H9 (cell line): ENCODE results near the gene SATB2. TPM values are rescaled to one million over a fixed set of nuclear protein-coding genes. Genes with fewer than 3 reads are reported as not detected.

Experiments
- DNase-seq: peaks from one replicate; pipeline ENCODE4 v3.0.0-alpha.2; 2017
- H2AFZ ChIP-seq: one replicate; pipeline ENCODE4 v1.6.1; 2013; ENCODE audit warnings: mild to moderate bottlenecking, low read length, control low read depth, moderate library complexity
- H2AK5ac ChIP-seq: 2 replicates; pipeline ENCODE4 v1.6.1; 2013; ENCODE audit warnings: low read length, control low read depth, mixed read lengths; ENCODE audit not compliant: insufficient read length
- H2BK120ac ChIP-seq: one replicate; pipeline ENCODE4 v1.6.1; 2013; ENCODE audit warnings: low read depth, mild to moderate bottlenecking, low read length, control low read depth, inconsistent platforms; ENCODE audit not compliant: poor library complexity, severe bottlenecking
- H2BK12ac ChIP-seq: 2 replicates; pipeline ENCODE4 v1.6.1; 2013; ENCODE audit warnings: low read length, control low read depth, mixed read lengths, low read depth; ENCODE audit not compliant: insufficient read length
- H2BK15ac ChIP-seq: 2 replicates; pipeline ENCODE4 v1.6.1; 2013; ENCODE audit warnings: low read depth, low read length, control low read depth
- H2BK20ac ChIP-seq: one replicate; pipeline ENCODE4 v1.6.1; 2013; ENCODE audit warnings: low read depth, mild to moderate bottlenecking, low read length, control low read depth, inconsistent platforms; ENCODE audit not compliant: poor library complexity, severe bottlenecking
- H2BK5ac ChIP-seq: 2 replicates; pipeline ENCODE4 v1.6.1; 2013; ENCODE audit warnings: low read length, control low read depth, mixed read lengths; ENCODE audit not compliant: insufficient read length
- H3K14ac ChIP-seq: 2 replicates; pipeline ENCODE4 v1.6.1; 2013; ENCODE audit warnings: low read length, control low read depth; ENCODE audit not compliant: insufficient read depth
- H3K18ac ChIP-seq: 2 replicates; pipeline ENCODE4 v1.6.1; 2013; ENCODE audit warnings: low read depth, mild to moderate bottlenecking, mixed read lengths, low read length, control low read depth; ENCODE audit not compliant: insufficient read length
- H3K23ac ChIP-seq: 2 replicates; pipeline ENCODE4 v1.6.1; 2013; ENCODE audit warnings: low read length, control low read depth, mixed read lengths, low read depth; ENCODE audit not compliant: insufficient read length
- H3K23me2 ChIP-seq: 2 replicates; pipeline ENCODE4 v1.6.1; 2013; ENCODE audit warnings: low read depth, mild to moderate bottlenecking, mixed read lengths, low read length, control low read depth; ENCODE audit not compliant: insufficient read length, poor library complexity, severe bottlenecking
- H3K27ac ChIP-seq: 2 replicates; pipeline ENCODE4 v1.5.1; 2013; ENCODE audit warnings: low read length, control low read depth, mixed read lengths, low read depth; ENCODE audit not compliant: insufficient read length
- H3K27me3 ChIP-seq: 2 replicates; pipeline ENCODE4 v1.6.1; 2013; ENCODE audit warnings: low read length, control low read depth, inconsistent platforms; ENCODE audit not compliant: insufficient read depth
- H3K4ac ChIP-seq: 2 replicates; pipeline ENCODE4 v1.6.1; 2013; ENCODE audit warnings: low read depth, mild to moderate bottlenecking, control low read depth, inconsistent platforms, low read length, moderate library complexity
- H3K4me1 ChIP-seq: 2 replicates; pipeline ENCODE4 v1.6.1; 2013; ENCODE audit warnings: low read length, control low read depth, inconsistent platforms; ENCODE audit not compliant: insufficient read depth
- H3K4me2 ChIP-seq: 2 replicates; pipeline ENCODE4 v1.6.1; 2013; ENCODE audit warnings: low read length, control low read depth, mixed read lengths; ENCODE audit not compliant: insufficient read length, insufficient read depth
- H3K56ac ChIP-seq: 2 replicates; pipeline ENCODE4 v1.6.1; 2013; ENCODE audit warnings: low read depth, mild to moderate bottlenecking, mixed read lengths, low read length, control low read depth; ENCODE audit not compliant: insufficient read length
- H3K79me1 ChIP-seq: 2 replicates; pipeline ENCODE4 v1.6.1; 2013; ENCODE audit warnings: low read depth, mild to moderate bottlenecking, moderate library complexity, low read length, control low read depth, inconsistent platforms; ENCODE audit not compliant: insufficient read depth, poor library complexity, severe bottlenecking
- H3K79me2 ChIP-seq: 2 replicates; pipeline ENCODE4 v1.6.1; 2013; ENCODE audit warnings: low read length, control low read depth, inconsistent platforms; ENCODE audit not compliant: insufficient read depth
- H3K9ac ChIP-seq: 2 replicates; pipeline ENCODE4 v1.6.1; 2013; ENCODE audit warnings: low read length, control low read depth, mixed read lengths; ENCODE audit not compliant: insufficient read length; ENCODE audit errors: extremely low read depth
- H3K9me3 ChIP-seq: one replicate; pipeline ENCODE4 v1.6.1; 2013; ENCODE audit warnings: low read depth, low read length, inconsistent platforms; ENCODE audit not compliant: control insufficient read depth
- H3T11ph ChIP-seq: one replicate; pipeline ENCODE4 v1.6.1; 2013; ENCODE audit warnings: mild to moderate bottlenecking, low read length, control low read depth, inconsistent platforms
- H4K20me1 ChIP-seq: one replicate; pipeline ENCODE4 v1.6.1; 2013; ENCODE audit not compliant: control insufficient read depth, insufficient read length, insufficient read depth
- H4K5ac ChIP-seq: 2 replicates; pipeline ENCODE4 v1.6.1; 2013; ENCODE audit warnings: low read depth, mild to moderate bottlenecking, mixed read lengths, low read length, control low read depth; ENCODE audit not compliant: insufficient read length
- H4K8ac ChIP-seq: replicated peaks from 2 replicates; pipeline ENCODE4 v1.6.1; 2013; ENCODE audit warnings: low read length, control low read depth, mixed read lengths, low read depth; ENCODE audit not compliant: insufficient read length
- H4K91ac ChIP-seq: 2 replicates; pipeline ENCODE4 v1.6.1; 2013; ENCODE audit warnings: low read depth, mild to moderate bottlenecking, moderate library complexity, mixed read lengths, low read length, control low read depth; ENCODE audit not compliant: insufficient read length
- H3K27ac Mint-ChIP-seq, 3 experiments: 2 replicates in 2 of 3; 3 replicates in 1 of 3; pipeline ENCODE4 v1.8.0; 2020 to 2021; ENCODE audit warnings: mixed read lengths in 3 of 3, mild to moderate bottlenecking in 1 of 3, moderate library complexity in 1 of 3
- H3K27me3 Mint-ChIP-seq: 2 replicates; pipeline ENCODE4 v1.8.0; 2021; ENCODE audit warnings: low read depth, mild to moderate bottlenecking, moderate library complexity, mixed read lengths
- H3K36me3 Mint-ChIP-seq, 3 experiments: 2 replicates in 2 of 3; 3 replicates in 1 of 3; pipeline ENCODE4 v1.8.0; 2020 to 2021; ENCODE audit warnings: low read depth in 3 of 3, mixed read lengths in 3 of 3; ENCODE audit not compliant: insufficient read depth in 1 of 3
- H3K4me1 Mint-ChIP-seq, 2 experiments: 2 replicates each; pipeline ENCODE4 v1.8.0; 2020; ENCODE audit warnings: mixed read lengths in 2 of 2
- H3K4me3 Mint-ChIP-seq, 2 experiments: 2 replicates in 1 of 2; 3 replicates in 1 of 2; pipeline ENCODE4 v1.8.0; 2020 to 2021; ENCODE audit warnings: mild to moderate bottlenecking in 2 of 2, mixed read lengths in 2 of 2, moderate library complexity in 1 of 2
- H3K9me3 Mint-ChIP-seq, 2 experiments: 2 replicates in 1 of 2; 3 replicates in 1 of 2; pipeline ENCODE4 v1.8.0; 2020; ENCODE audit warnings: mild to moderate bottlenecking in 2 of 2, mixed read lengths in 2 of 2, moderate library complexity in 1 of 2
- CTCF ChIP-seq: fragments of 200-600 bp; sonication (generic); conservative IDR thresholded peaks from 3 replicates; pipeline ENCODE4 v1.8.0; 2021; ENCODE audit warnings: antibody characterized with exemption, mild to moderate bottlenecking
- WGBS: extraction: QIAGEN DNeasy Blood & Tissue Kit; methylation state at CpG from one replicate; pipeline ENCODE4 v1.1.7; 2013; ENCODE audit warnings: missing lambda C conversion rate, low lambda C conversion rate, mixed read lengths; ENCODE audit not compliant: insufficient read length; ENCODE audit errors: extremely low coverage; 5-methylcytosine and 5-hydroxymethylcytosine counted together
- total RNA-seq: library from RNA; stranded (reverse); gene quantifications from 2 replicates; pipeline ENCODE4 v1.2.1, GENCODE V29; 2021

SATB2 gene
- total RNA-seq, 1 experiment from 2014 or later = 23.8 TPM

- Histone ChIP-seq H2BK15ac (no peak overlapping the region), H3K18ac (no peak overlapping the region), H3K56ac (no peak overlapping the region), H4K8ac (no peak overlapping the region), H4K91ac (no peak overlapping the region), H3K4me1 (no peaks in the 10 kb centered on the region), H3K9ac (no peak overlapping the region), H2BK5ac (no peak overlapping the region), H3K14ac (no peak overlapping the region), H3K23me2 (no peaks in the 10 kb centered on the region), H2BK20ac (no peak overlapping the region), H4K20me1 (no peaks in the 10 kb centered on the region), H2AK5ac (no peak overlapping the region), H3K9me3 (no peaks in the 10 kb centered on the region), H4K5ac (no peak overlapping the region), H3K27ac (no peak overlapping the region), H3K4ac (no peak overlapping the region), H2BK12ac (no peak overlapping the region), H3K79me2 (no peaks in the 10 kb centered on the region), H3K27me3 (no peaks in the 10 kb centered on the region), H2BK120ac (no peak overlapping the region), H3K23ac (no peak overlapping the region), H2AFZ (no peak overlapping the region), H3K79me1 (no peaks in the 10 kb centered on the region), H3T11ph (no peak overlapping the region), H3K4me2 (no peak overlapping the region)
- H3K4me3 Mint-ChIP-seq = no peak overlapping the region
- no peak for DNase-seq
- H3K9me3 Mint-ChIP-seq = no peaks in the 10 kb centered on the region; a peak in 1 of 5 replicates
- WGBS = no CpG with 5 or more reads among the region's 2 CpGs
- H3K27ac Mint-ChIP-seq = no peak overlapping the region
- no peak for TF ChIP-seq CTCF
- H3K27me3 Mint-ChIP-seq = no peaks in the 10 kb centered on the region
- H3K36me3 Mint-ChIP-seq = no peaks in the 10 kb centered on the region
- peaks cover 6 to 8% of the 10 kb centered on the region in 2 experiments for H3K4me1 Mint-ChIP-seq
Observed at GRCh38 chr2:199335502-199335901, 122.2 kb downstream of the SATB2 start.
